ENCODE measurements around the gene TMEM14C.

Gene TMEM14C

GRCh38 chr6:10722820-10723566, at the start of gene TMEM14C:
Gene TMEM14C (plus strand): TSS chr6:10723070. CDS start chr6:10724614, 1,544 bp downstream.
- DNase-seq (ENCODE audit: low read depth in 2 of 2) = peak; percentile 80 to 90

GRCh38 chr6:10676403-10676802, 46.5 kb upstream of the TMEM14C start:
- DNase-seq (ENCODE audit: low read depth in 2 of 2) = no peak

DNA sequence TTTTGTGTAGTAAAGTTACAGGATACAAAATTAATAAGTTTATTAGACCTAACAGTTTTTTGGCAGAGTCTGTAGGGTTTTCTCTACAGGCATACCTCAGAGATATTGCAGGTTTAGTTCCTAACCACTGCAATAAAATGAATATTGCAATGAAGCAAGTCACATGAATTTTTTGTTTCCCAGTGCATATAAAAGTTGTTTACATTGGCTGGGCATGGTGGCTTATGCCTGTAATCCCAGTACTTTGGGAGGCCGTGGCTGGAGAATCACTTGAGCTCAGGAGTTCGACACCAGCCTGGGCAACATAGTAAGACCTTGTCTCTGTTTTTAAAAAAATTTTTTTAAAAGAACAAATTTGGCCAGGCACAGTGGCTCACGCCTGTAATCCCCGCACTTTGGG, 44.4 kb upstream of the TMEM14C start:
- DNase-seq (ENCODE audit: low read depth in 2 of 2) = no peak

DNA sequence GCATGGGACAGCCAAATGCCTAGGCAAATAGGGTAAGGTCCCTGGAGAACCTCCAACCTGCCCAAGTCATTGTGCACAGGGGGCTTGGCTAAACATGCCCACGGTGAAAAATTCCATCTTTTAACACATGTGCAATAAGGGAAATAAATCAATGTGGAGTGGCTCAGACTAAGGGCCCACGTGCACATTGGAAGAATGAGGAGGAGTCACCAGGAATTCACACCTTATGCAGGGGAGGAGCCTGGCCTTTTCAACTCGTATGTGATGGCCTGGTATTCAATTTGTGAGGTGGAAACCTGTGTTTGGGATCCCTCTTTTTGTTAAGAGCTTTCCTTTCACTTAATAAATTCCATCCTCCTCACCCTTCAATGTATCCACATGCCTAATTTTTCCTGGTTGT, 41.1 kb upstream of the TMEM14C start:
- no peak for DNase-seq (ENCODE audit: low read depth in 2 of 2)

GRCh38 chr6:10682355-10682988, 40.4 kb upstream of the TMEM14C start:
- no peak for DNase-seq (ENCODE audit: low read depth in 2 of 2)

GRCh38 chr6:10684618-10685017, 38.3 kb upstream of the TMEM14C start:
- no peak for DNase-seq (ENCODE audit: low read depth in 2 of 2)

DNA sequence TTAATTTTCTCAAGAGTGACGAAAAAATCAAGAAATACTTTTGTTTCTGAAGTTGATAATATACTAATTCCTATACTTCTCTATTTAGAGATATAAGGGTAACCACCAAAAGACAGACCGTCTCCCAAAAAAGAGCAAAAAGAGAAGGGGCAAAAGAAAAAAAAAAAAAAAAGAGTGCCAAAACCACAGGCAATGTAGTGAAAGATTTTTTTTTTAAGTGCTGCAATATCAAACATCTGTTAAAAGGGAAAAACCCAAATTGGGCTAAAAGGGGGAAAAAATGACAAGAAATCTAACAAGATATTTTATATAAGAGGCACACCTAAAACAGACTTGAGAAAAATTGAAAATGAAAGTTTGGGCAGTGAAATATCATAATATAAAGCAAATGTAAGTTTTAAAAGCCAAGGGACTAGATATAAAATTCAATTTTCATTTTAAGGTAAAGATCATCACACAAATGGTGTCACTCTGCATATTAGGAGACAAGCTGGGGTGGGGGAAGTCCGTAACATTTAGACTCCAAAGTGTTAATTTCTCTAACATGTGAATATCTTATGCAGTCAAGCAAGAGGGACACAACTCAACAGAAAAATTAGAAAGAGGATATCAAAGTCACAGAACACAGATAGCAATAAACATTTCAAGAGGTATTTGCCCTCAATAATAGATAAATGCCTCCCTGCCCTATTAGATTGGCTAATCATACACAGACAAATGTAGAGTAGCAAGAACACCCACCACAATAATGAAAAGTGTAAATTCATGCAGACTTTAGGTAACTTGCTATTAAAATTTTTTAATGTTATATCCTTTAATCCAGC, 37.6 kb upstream of the TMEM14C start:
- no peak for DNase-seq (ENCODE audit: low read depth in 2 of 2)

- no peak for DNase-seq (ENCODE audit: low read depth in 2 of 2)
These were observed 36.0 kb upstream of the TMEM14C start for GRCh38 chr6:10686901-10687300.

DNA sequence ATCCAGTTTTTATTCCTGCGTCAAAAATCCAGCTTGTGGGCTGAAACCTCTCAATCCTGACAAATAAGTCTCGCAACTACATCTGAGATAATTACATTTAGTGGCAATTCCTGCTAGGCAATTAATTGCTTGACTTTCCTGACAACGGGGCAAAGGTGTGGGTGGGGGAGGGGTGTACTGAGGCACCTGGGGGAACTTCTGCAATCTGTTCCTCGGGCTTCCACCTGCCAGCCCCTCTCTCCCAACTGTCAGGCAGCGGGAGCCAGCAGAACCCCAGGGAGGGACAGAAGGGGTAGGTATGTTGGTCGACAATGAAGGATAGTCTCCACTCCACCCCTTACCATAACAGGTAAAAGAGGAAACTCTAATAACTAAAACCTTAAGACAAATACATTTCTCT, 35.3 kb upstream of the TMEM14C start:
- no peak for DNase-seq (ENCODE audit: low read depth in 2 of 2)

GRCh38 chr6:10690651-10691445, 32.0 kb upstream of the TMEM14C start:
- DNase-seq (ENCODE audit: low read depth in 2 of 2) = no peak

DNA sequence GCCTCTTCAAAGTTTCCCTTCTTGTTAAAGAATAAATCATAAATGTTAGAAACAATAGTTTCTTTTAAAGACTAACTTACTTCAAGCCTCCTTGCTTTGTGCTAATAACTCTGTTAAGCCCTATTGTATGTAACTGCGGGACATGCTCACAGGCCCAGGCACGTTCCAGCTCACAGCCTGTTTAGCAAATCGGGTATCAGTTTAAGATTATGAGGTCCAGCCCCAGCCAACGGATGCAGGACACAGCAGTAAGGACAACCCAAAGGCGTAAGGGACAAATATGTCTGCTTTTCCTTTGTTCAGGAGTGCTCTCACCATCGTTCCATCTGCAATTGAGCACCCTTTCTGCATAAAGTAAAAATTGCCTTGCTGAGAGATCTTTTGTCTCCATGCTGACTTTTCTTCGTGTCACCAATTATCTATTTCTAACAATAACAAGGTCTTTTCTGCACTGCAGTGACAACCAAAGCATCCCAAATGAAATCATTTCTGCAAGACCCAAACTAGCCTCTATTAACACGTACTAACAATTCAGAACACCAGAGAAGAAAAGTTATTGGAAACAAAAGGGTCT, 29.8 kb upstream of the TMEM14C start:
- DNase-seq (ENCODE audit: low read depth in 2 of 2) = no peak

DNA sequence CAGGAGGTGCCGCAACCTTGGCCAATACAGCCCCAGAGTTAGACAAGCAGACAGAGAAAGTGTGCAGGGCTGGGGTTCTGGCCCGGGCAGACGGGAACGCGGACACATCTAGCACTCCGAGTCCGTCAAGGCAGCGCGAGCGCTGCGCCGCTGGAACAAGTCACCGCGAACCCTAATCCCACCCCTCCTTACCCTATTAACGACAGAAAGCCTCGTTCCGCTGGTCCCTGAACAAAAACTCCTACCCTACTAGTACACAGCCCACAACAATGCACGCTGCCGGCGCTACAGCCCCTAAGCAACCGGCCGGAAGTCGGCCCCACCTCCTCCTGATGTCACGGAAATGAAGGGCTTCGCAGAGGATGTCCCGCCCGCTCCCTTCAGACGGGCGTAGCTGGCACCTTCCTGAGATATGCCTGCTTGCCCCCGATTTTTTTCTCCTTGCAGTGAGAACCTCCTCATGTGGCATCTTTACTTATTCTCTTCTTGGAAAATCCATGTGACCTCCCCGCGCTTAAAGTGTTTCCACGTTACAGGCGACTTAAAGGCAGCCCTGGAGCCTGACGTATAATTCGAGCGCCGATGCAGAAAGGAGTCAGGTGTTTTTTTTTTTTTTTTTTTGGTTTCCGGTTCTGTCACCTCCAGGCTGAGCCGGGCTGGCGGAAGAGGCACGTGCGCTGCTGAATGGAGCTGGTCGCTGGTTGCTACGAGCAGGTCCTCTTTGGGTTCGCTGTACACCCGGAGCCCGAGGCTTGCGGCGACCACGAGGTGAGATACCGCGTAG, 28.4 kb upstream of the TMEM14C start, which contains the start of the genes C6orf52 and PAK1IP1:
C6orf52 (minus strand) TSS at position 315 of the 784 bp plus-strand sequence. CDS start 7,066 bp downstream, outside the sequence.
PAK1IP1 (plus strand) TSS at position 671 of the 784 bp plus-strand sequence; CDS start at position 685, 14 bp downstream.
- peak; percentile 89 for DNase-seq (ENCODE audit: low read depth in 2 of 2)

- DNase-seq (ENCODE audit: low read depth in 2 of 2) = no peak
These were observed 27.7 kb upstream of the TMEM14C start for GRCh38 chr6:10695086-10695657.

DNA sequence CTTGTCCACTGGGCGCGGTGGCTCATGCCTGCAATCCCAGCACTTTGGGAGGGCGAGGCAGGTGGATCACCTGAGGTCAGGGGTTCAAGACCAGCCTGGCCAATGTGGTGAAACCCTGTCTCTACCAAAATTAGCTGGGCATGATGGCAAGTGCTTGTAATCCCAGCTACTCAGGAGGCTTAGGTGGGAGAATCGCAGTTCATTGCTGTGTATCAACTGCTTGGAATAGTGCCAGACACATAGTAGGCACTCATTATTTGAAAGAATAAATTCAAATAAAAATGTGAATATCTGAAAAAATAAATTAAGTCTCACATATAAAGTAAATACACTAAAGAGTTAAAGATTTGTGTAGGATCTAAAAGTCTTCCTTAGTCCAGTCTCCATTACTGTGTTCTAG, 26.2 kb upstream of the TMEM14C start:
- DNase-seq (ENCODE audit: low read depth in 2 of 2) = no peak

- no peak for DNase-seq (ENCODE audit: low read depth in 2 of 2)
These were observed 8.9 kb upstream of the TMEM14C start for GRCh38 chr6:10713962-10714361.

- DNase-seq (ENCODE audit: low read depth in 2 of 2) = peak; percentile 33 to 49
These were observed 3.4 kb upstream of the TMEM14C start for GRCh38 chr6:10719296-10719963.

DNA sequence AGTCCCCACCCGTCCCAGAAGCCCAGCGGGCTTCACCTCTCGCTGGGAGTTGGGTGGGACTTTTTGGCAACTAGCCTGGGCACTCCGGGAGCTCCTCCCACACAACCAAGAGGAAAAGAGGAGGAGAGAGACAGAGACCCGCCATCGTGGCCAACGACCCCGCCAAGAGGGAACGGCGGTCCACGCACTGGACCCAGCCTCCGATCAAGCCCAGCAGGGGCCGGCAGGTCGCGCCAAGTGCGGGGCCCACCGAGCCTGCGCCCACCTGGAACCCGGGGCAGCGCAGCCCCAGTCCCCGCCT, 3.0 kb upstream of the TMEM14C start:
- DNase-seq (ENCODE audit: low read depth in 2 of 2) = no peak

DNA sequence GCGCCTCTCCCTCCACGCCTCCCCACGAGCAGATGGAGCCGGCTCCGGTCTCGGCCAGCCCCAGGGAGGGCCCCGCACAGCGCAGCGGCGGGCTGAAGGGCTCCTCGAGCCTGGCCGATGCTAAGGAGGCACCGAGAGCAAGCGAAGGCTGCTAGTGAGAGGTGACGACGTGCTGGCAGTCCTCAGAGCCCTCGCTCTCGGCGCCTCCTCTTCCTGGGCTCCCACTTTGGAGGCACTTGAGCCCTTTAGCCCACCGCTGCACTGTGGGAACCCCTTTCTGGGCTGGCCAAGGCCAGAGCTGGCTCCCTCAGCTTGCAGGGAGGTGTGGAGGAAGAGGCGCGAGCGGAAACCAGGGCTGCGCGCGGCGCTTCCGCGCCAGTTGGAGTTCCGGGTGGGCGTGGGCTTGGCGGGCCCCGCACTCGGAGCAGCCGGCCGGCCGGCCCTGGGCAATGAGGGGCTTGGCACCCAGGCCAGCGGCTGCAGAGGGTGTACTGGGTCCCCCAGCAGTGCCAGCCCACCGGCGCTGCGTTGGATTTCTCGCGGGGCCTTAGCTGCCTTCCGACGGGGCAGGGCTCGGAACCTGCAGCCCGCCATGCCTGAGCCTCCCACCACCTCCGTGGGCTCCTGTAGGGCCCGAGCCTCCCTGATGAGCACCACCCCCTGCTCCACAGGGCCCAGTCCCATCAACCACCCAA, 2.5 kb upstream of the TMEM14C start:
- DNase-seq (ENCODE audit: low read depth in 2 of 2) = peak; percentile 29 to 47
